Motor neuron (in vitro differentiated cells): ENCODE data around the gene INHBB. TPM values are rescaled to one million over a fixed set of nuclear protein-coding genes. Genes with fewer than 3 reads are reported as not detected.
A peak's percentile ranks its signal among the peaks of the same experiment; 100 is the strongest.

Experiments used
- ATAC-seq, 8 experiments: fragments of 200-7000 bp; cut with Tn5 transposase; replicated peaks in 6 of 8; 2 replicates each; pipeline ENCODE4 v1.8.0; 2021; ENCODE audit warnings: mild to moderate bottlenecking in 8 of 8, moderate library complexity in 8 of 8
- H3K27ac ChIP-seq, 2 donors: fragments of 250-450 bp; sonication (Bioruptor Pico); 2 replicates each; pipeline ENCODE4 v1.9.0; 2021; ENCODE audit warnings: antibody characterized with exemption in 2 of 2, mild to moderate bottlenecking in 2 of 2, moderate library complexity in 1 of 2
- H3K4me1 ChIP-seq, 2 donors: fragments of 250-450 bp; sonication (Bioruptor Pico); replicated peaks in 1 of 2; 2 replicates each; pipeline ENCODE4 v1.6.1; 2021; ENCODE audit warnings: antibody characterized with exemption in 2 of 2, mild to moderate bottlenecking in 2 of 2, moderate library complexity in 1 of 2
- H3K4me3 ChIP-seq, 5 donors: fragments of 250-450 bp; sonication (Bioruptor Pico); 2 replicates each; pipeline ENCODE4 v1.9.0; 2021; ENCODE audit warnings: antibody characterized with exemption in 5 of 5, mild to moderate bottlenecking in 5 of 5, moderate library complexity in 4 of 5
- WGBS, 10 experiments: fragments of 450-650 bp; shearing (Covaris generic); methylation state at CpG; one replicate each; pipeline ENCODE4 v1.0.0; 2022; 5-methylcytosine and 5-hydroxymethylcytosine counted together
- in situ Hi-C, 9 experiments: fragments of 400-800 bp; cut with MboI; loops; one replicate each; pipeline ENCODE4 v1.15.0; 2021; ENCODE audit warnings: low sequenced_read_pairs in 9 of 9, low pct_unique_long_range_greater_than_20kb in 2 of 9; ENCODE audit not compliant: unreplicated experiment in 9 of 9
- total RNA-seq, 8 experiments: library from RNA; unstranded; fragments of 300-600 nt; gene quantifications; 2 replicates each; pipeline versions ENCODE4 v1.2.3 to v1.2.4, GENCODE V29; 2022

INHBB gene
- total RNA-seq, 8 experiments from 2014 or later, result 0.09 to 14.4 (median 1.5) TPM

DNA sequence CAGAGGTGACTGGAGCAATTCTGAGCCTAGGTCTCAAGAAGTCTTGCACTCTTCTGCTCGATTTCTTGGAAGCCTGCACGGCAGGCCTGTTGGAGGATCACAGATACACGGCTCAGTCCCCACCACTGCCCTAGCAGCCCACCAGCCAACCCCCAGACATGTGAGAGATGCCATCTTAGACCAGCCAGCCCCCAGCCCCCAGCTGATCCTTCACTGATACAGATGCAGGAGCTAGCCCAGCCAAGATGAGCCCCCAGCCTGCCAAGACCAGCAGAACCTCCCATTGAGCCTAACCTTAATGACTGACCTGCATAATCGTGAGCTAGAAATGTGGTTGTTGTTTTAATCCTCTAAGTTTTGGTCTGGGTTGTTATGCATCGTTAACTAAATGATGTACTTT lies 47.5 kb downstream of the INHBB start:
- no peak overlapping the region for H3K4me3 ChIP-seq
- ATAC-seq, result no peak
- in situ Hi-C loops, result no loop called here
- WGBS, 10 experiments, result 0 to 80% (median 46%) methylated on average over 1 to 2 of the region's 5 CpGs; no CpG with 5 or more reads in 4 of the 10 experiments
- peaks cover 15 to 28% of the 10 kb centered on the region in 2 donors for H3K4me1 ChIP-seq
- no peak overlapping the region for H3K27ac ChIP-seq

DNA sequence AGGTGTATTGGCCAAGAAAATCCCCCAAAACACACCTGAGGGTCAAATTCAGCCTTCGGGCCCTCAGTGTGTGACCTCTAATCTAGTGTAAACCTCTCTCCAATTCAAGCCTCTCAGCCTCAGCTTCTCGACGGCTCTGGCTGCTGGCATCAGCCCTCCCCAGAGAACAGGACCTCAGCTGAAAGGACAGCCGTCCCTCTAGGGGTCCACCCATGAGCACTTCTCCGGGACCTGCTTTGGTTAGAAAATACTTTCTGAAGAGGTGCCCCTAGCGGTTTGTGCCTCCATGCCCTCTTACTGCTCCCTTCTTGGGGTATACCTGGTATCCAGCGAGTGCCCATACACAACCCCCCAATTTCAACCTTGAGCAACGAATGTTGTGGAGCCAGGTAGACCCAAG lies 48.8 kb downstream of the INHBB start:
- H3K4me1 ChIP-seq, result peaks cover 15 to 28% of the 10 kb centered on the region in 2 donors
- ATAC-seq, result no peak
- 0 to 100% (median 95%) methylated on average over 1 to 5 of the region's 8 CpGs; no CpG with 5 or more reads in 4 of the 10 experiments for WGBS, 10 experiments

DNA sequence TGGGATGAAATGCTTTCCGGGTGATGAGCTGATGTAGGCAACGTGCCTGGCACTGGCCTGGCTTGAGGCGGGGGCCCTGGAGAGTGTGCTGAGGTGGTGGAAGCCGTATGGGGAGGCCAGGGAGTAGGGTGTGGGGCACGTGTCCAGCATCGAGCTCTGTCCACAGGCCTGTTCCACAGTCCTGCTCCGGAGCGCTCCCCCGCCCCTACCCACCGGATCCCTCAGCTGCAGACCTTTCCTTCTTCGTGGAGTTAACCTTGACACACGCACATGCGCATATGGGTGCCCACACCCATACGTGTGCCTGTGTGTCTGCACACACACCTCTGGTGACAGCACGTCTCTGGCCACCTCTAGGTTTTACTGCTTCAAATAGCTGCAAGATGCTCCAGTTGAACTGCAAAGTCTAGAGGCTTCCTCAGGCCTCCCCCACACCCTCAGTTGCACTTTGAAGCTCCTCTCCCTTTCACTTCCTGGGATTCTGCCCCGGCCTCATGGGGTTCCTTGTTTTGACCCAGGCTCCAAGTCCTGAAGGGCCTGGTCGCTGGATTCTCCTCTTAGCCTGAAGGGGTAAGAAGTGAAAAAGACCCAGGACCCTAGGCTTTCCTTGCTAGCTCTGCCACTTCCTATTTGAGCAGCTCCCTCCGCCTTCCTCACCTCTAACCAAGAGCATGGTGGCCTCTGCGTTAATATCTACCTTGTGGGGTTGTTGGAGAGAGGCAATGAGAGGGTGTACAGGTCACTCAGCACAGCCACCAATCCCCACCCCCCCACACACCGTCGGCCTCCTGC lies 49.5 kb downstream of the INHBB start:
- peaks cover 15 to 28% of the 10 kb centered on the region in 2 donors for H3K4me1 ChIP-seq
- H3K27ac ChIP-seq, result no peak overlapping the region
- in situ Hi-C loops, result no loop called here
- WGBS, 10 experiments, result 47 to 90% (median 76%) methylated on average over 2 to 7 of the region's 21 CpGs; no CpG with 5 or more reads in 5 of the 10 experiments
- ATAC-seq, result no peak
- H3K4me3 ChIP-seq, result no peak overlapping the region

More for the DNA sequence above, 48.8 kb downstream of the INHBB start:
- in situ Hi-C loops, result no loop called here
- no peak overlapping the region for H3K27ac ChIP-seq
- no peak overlapping the region for H3K4me3 ChIP-seq

DNA sequence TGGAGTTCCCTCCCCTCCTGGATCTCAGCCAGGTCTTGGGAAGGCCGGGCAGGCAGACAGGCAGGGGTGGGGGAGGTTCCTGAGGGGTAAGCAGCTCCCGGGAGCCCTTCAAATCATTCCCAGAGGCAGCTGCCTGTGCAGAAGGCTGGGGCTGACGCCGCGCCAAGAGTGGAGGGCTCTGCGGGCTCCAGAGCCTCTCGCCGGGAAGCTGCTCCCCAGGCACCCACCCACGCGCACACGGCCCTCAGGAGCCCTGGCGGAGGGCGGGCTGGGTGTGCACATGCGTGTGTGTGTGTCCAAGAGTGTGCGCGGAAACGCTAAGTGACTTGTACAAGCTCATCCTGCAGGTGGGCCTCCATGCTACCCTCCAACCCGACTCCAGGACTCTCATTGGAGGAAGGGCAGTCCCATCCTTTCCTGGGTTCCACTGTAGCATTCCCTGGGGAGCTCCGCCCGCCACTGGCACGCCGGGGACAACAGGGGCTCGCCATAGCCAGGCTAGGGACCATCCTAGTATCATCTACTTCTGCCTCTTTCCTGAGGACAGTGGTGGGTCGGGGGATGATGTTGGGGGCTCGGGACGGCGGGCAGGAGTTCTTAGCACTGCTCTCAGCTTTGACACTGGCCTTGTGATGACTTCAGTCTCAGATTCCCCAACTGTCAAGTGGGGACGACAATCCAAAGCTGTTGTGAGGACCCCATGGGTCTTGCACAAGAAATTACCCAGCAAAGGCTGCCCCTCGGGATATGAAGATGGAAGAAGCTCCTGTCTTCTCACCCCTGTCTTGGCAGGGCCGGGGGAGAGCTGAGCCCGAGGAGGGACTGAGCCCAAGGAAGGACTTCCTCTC lies 50.3 kb downstream of the INHBB start:
- ATAC-seq, result peak in 6 of 8 experiments; percentile 7 to 95 (median 85)
- H3K4me1 ChIP-seq, result peaks cover 15 to 28% of the 10 kb centered on the region in 2 donors
- no peak overlapping the region for H3K4me3 ChIP-seq
- in situ Hi-C loops, result no loop called here
- WGBS, 10 experiments, result 0 to 100% (median 60%) methylated on average over 1 to 7 of the region's 31 CpGs; no CpG with 5 or more reads in 5 of the 10 experiments
- peak overlapping the region in 1 of 2 donors; percentile 1 for H3K27ac ChIP-seq

- Histone ChIP-seq H3K27ac (peak overlapping the region in 1 of 2 donors; percentile 12), H3K4me1 (peaks cover 15 to 28% of the 10 kb centered on the region in 2 donors), H3K4me3 (no peak overlapping the region)
- 24 to 92% (median 88%) methylated on average over 1 to 6 of the region's 25 CpGs; no CpG with 5 or more reads in 3 of the 10 experiments for WGBS, 10 experiments
- peak; percentile 59 to 97 (median 74) for ATAC-seq
- in situ Hi-C loops, result no loop called here
Measured at GRCh38 chr2:120396861-120397811, 51.2 kb downstream of the INHBB start.

DNA sequence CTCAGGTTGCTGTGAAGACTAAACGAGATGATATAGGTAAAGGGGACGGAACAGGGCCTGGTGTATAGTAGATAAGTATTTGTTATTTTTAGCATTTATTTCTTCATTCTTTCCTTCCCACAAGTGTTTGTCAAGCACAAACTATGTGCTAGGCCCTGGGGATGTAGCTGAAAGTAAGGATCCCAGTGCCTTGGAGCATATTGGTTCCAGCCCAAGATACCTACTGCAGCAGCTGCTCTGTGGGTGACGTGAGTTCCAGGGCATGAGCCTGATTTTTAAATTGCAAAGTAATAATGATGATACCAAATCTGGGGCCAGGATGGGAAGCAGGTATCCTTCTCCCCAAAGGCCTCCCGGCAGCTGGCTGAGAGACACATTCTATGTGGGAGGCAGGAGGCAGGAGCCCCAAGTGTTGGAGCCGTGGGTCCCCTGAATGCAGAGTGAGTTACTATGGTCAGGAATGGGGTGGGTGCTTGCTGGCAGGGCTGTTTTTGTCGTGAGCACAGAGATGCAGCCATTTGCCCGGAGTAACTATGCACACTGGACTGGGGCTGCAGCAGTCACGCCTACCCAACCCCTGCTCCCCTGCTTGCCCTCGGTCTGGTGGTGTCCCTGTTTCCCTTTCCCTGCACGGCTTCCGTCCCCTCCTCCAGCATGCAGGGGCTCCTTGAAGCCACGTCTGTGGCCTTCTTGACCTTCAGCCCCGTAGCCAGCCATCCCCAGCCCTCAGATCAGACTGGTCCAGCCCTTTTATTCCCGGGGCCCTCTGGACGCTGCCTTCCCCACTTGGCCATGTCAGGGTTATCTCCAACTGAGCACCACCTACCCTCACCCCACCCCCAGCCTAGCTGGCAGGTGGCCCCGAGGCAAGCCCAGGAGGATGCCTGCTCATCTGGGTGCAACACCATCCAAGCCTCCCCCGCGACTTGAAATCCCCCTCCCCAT lies 52.4 kb downstream of the INHBB start:
- in situ Hi-C loops, result no loop called here
- ATAC-seq, result peak in 1 of 8 experiments; percentile 49
- Histone ChIP-seq H3K27ac (no peak overlapping the region), H3K4me3 (no peak overlapping the region), H3K4me1 (peaks cover 15 to 28% of the 10 kb centered on the region in 2 donors)
- 50 to 89% (median 88%) methylated on average over 1 to 7 of the region's 18 CpGs; no CpG with 5 or more reads in 5 of the 10 experiments for WGBS, 10 experiments

DNA sequence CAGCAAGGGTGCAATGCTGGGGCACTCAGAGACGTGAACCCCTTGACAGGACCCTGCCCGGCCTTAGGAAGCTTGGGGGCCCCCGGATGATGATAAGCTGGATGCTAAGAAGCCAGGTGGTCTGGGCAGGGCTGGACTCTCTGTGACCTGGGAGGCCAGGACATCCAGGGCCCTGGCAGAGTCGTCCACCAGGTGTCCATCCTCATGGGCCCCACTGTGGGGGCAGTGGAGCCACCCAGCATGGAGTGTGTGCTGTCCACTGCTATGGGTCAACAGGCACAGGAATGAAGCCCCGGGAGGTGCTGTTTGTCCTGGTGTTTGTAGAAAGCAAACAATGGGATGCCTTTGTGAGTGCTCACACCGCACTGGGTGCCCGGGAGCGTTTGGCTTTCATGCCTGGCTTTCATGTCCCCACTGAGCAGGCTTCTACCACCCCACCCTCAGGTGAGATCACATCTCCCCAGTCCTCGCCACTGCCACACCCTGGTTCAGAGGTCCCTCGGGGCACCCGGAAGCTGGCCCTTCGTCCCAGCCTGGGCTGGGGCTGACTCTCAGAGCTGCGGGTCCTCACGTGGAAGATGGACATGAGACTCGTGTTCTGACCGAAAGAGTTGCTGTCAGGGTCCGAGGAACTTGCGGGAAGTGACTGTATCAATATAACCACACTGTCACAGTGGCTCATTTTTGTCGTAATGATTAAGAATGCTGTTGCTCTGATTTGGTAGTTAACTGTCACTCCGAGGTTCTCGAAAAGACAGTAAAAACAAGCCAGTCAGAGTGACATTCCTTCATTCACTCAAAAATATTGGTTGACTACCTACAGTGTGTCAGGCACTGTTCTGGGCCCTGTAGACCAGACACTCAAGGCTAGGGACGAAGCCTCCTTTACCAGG lies 53.3 kb downstream of the INHBB start:
- peaks cover 15 to 28% of the 10 kb centered on the region in 2 donors for H3K4me1 ChIP-seq
- no peak overlapping the region for H3K4me3 ChIP-seq
- 50 to 100% (median 86%) methylated on average over 2 to 14 of the region's 22 CpGs; no CpG with 5 or more reads in 2 of the 10 experiments for WGBS, 10 experiments
- no peak overlapping the region for H3K27ac ChIP-seq
- peak in 1 of 8 experiments; percentile 56 for ATAC-seq
- in situ Hi-C loops, result no loop called here

- H3K4me3 ChIP-seq, result no peak overlapping the region
- ATAC-seq, result no peak
- WGBS, 10 experiments, result 20 to 100% (median 80%) methylated on average over 1 to 7 of the region's 8 CpGs; no CpG with 5 or more reads in 5 of the 10 experiments
- H3K27ac ChIP-seq, result no peak overlapping the region
- H3K4me1 ChIP-seq, result peaks cover 15 to 28% of the 10 kb centered on the region in 2 donors
- in situ Hi-C loops, result no loop called here
Measured at GRCh38 chr2:120399889-120400240, 53.9 kb downstream of the INHBB start.

DNA sequence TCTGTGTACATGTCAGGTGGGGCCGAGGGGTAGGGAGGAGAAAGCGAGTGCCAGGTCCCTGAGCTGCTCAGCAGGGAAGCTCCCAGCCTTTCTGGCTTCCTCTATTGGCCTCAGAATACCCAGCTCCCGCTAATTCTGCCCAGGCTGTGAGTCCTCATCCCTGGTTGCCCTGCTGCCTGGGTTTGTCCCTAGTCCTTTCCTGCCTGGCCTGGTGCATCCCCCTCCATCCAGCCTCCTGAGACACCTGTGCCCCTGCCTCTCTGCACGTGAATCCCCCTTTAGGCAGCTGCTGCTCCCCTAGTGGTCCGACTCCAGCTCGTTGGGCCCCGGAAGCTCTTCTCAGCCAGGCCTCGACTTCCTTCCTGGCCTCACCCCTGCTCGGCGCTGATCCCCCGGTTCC lies 54.6 kb downstream of the INHBB start:
- Histone ChIP-seq H3K4me3 (no peak overlapping the region), H3K27ac (no peak overlapping the region), H3K4me1 (peaks cover 13 to 22% of the 10 kb centered on the region in 2 donors)
- in situ Hi-C loops, result no loop called here
- WGBS, 10 experiments, result 50 to 93% (median 79%) methylated on average over 2 to 8 of the region's 11 CpGs; no CpG with 5 or more reads in 4 of the 10 experiments
- ATAC-seq, result no peak
